GM23338 (cell line): ENCODE results near the gene KRTAP10-6.
"Not testable (repeated sequence)": the region's sequence is repeated elsewhere in the genome, so short reads cannot be mapped to it uniquely, and the experiment has no call there.

Experiments used
- CREB1 ChIP-seq: fragments of 250-450 bp; sonication (Bioruptor Pico); IDR thresholded peaks from 2 replicates; pipeline ENCODE4 v1.5.0; 2020; ENCODE audit warnings: low read depth, mild to moderate bottlenecking, moderate library complexity
- EZH2 ChIP-seq: fragments of 200-600 bp; sonication (generic); IDR thresholded peaks from one replicate; pipeline ENCODE4 v1.8.0; 2017; ENCODE audit warnings: antibody characterized with exemption, mild to moderate bottlenecking, low read depth; ENCODE audit not compliant: unreplicated experiment
- EZH2phosphoT487 ChIP-seq: fragments of 200-600 bp; sonication (generic); IDR thresholded peaks from one replicate; pipeline ENCODE4 v1.8.1; 2018; ENCODE audit warnings: antibody characterized with exemption; ENCODE audit not compliant: unreplicated experiment
- JUNB ChIP-seq: IDR thresholded peaks from one replicate; pipeline ENCODE4 v1.6.1; 2016; ENCODE audit warnings: antibody characterized with exemption; ENCODE audit not compliant: unreplicated experiment
- NANOG ChIP-seq: IDR thresholded peaks from 2 replicates; pipeline ENCODE4 v1.6.1; 2016; ENCODE audit warnings: antibody characterized with exemption, borderline replicate concordance
- POLR2AphosphoS5 ChIP-seq: IDR thresholded peaks from 2 replicates; pipeline ENCODE4 v1.6.1; 2016; ENCODE audit warnings: antibody characterized with exemption, low read depth
- STAT1 ChIP-seq: IDR thresholded peaks from one replicate; pipeline ENCODE4 v1.6.1; 2016; ENCODE audit warnings: antibody characterized with exemption; ENCODE audit not compliant: unreplicated experiment
- ZNF331 ChIP-seq: fragments of 250-450 bp; sonication (Bioruptor Pico); IDR thresholded peaks from 2 replicates; pipeline ENCODE4 v1.5.0; 2020; ENCODE audit warnings: low read depth, mild to moderate bottlenecking, moderate library complexity
- ZNF462 ChIP-seq: fragments of 250-450 bp; sonication (Bioruptor Pico); IDR thresholded peaks from 2 replicates; pipeline ENCODE4 v1.5.0; 2020; ENCODE audit warnings: mild to moderate bottlenecking, moderate library complexity
- TF ChIP-seq, protein P1 (sequence below), 2 experiments: fragments of 200-600 bp in 1 of 2; sonication (generic) in 1 of 2; conservative IDR thresholded peaks; 2 replicates each; pipeline versions ENCODE4 v1.5.1 to v1.6.1; 2016 to 2017; ENCODE audit warnings: antibody characterized with exemption in 2 of 2, low read depth in 2 of 2, mild to moderate bottlenecking in 2 of 2, moderate library complexity in 1 of 2
- TF ChIP-seq, protein P2 (sequence below): IDR thresholded peaks from one replicate; pipeline ENCODE4 v1.6.1; 2018; ENCODE audit warnings: antibody characterized with exemption; ENCODE audit not compliant: unreplicated experiment
- TF ChIP-seq, protein P3 (sequence below): IDR thresholded peaks from 2 replicates; pipeline ENCODE4 v1.6.1; 2016; ENCODE audit warnings: antibody characterized with exemption

- TF ChIP-seq, protein P1, sequence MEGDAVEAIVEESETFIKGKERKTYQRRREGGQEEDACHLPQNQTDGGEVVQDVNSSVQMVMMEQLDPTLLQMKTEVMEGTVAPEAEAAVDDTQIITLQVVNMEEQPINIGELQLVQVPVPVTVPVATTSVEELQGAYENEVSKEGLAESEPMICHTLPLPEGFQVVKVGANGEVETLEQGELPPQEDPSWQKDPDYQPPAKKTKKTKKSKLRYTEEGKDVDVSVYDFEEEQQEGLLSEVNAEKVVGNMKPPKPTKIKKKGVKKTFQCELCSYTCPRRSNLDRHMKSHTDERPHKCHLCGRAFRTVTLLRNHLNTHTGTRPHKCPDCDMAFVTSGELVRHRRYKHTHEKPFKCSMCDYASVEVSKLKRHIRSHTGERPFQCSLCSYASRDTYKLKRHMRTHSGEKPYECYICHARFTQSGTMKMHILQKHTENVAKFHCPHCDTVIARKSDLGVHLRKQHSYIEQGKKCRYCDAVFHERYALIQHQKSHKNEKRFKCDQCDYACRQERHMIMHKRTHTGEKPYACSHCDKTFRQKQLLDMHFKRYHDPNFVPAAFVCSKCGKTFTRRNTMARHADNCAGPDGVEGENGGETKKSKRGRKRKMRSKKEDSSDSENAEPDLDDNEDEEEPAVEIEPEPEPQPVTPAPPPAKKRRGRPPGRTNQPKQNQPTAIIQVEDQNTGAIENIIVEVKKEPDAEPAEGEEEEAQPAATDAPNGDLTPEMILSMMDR (conservative IDR thresholded peaks at IDR 0.05; ENCODE audit: low read depth in 2 of 2), result not testable (repeated sequence)
- not testable (repeated sequence) for TF ChIP-seq POLR2AphosphoS5; STAT1; CREB1 (CRISPR knock-in tag); EZH2; EZH2phosphoT487; JUNB; ZNF462; NANOG; ZNF331 (CRISPR knock-in tag)
- TF ChIP-seq, protein P2, sequence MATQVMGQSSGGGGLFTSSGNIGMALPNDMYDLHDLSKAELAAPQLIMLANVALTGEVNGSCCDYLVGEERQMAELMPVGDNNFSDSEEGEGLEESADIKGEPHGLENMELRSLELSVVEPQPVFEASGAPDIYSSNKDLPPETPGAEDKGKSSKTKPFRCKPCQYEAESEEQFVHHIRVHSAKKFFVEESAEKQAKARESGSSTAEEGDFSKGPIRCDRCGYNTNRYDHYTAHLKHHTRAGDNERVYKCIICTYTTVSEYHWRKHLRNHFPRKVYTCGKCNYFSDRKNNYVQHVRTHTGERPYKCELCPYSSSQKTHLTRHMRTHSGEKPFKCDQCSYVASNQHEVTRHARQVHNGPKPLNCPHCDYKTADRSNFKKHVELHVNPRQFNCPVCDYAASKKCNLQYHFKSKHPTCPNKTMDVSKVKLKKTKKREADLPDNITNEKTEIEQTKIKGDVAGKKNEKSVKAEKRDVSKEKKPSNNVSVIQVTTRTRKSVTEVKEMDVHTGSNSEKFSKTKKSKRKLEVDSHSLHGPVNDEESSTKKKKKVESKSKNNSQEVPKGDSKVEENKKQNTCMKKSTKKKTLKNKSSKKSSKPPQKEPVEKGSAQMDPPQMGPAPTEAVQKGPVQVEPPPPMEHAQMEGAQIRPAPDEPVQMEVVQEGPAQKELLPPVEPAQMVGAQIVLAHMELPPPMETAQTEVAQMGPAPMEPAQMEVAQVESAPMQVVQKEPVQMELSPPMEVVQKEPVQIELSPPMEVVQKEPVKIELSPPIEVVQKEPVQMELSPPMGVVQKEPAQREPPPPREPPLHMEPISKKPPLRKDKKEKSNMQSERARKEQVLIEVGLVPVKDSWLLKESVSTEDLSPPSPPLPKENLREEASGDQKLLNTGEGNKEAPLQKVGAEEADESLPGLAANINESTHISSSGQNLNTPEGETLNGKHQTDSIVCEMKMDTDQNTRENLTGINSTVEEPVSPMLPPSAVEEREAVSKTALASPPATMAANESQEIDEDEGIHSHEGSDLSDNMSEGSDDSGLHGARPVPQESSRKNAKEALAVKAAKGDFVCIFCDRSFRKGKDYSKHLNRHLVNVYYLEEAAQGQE, result not testable (repeated sequence)
- TF ChIP-seq, protein P3, sequence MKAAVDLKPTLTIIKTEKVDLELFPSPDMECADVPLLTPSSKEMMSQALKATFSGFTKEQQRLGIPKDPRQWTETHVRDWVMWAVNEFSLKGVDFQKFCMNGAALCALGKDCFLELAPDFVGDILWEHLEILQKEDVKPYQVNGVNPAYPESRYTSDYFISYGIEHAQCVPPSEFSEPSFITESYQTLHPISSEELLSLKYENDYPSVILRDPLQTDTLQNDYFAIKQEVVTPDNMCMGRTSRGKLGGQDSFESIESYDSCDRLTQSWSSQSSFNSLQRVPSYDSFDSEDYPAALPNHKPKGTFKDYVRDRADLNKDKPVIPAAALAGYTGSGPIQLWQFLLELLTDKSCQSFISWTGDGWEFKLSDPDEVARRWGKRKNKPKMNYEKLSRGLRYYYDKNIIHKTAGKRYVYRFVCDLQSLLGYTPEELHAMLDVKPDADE, result not testable (repeated sequence)
Observed at GRCh38 chr21:44638506-44639330, 46.4 kb upstream of the KRTAP10-6 start.
